GM12873 (cell line): ENCODE results near the gene POLN.

ENCODE experiments used
- CTCF ChIP-seq: IDR thresholded peaks from 2 replicates; pipeline ENCODE4 v1.5.1; 2012; ENCODE audit warnings: low read depth, mild to moderate bottlenecking, moderate library complexity, low read length, control low read depth; ENCODE audit not compliant: insufficient read depth; ENCODE audit errors: missing control alignments

The POLN gene

GRCh38 chr4:2069986-2070385 lies 171.9 kb downstream of the POLN start:
- no peak for TF ChIP-seq CTCF

- TF ChIP-seq CTCF: no peak
These were observed 172.6 kb downstream of the POLN start for GRCh38 chr4:2069161-2069971.

GRCh38 chr4:2068566-2068965 lies 173.4 kb downstream of the POLN start:
- no peak for TF ChIP-seq CTCF

GRCh38 chr4:2068198-2068470 lies 173.8 kb downstream of the POLN start:
- TF ChIP-seq CTCF: no peak

GRCh38 chr4:2067446-2068197 lies 174.3 kb downstream of the POLN start:
- no peak for TF ChIP-seq CTCF

- no peak for TF ChIP-seq CTCF
These were observed 175.1 kb downstream of the POLN start for GRCh38 chr4:2066571-2067445.
